ENCODE data around the gene NUP43.

- TF ChIP-seq POLR2A (IDR thresholded peaks at IDR 0.05) (no peak), CTCF (IDR thresholded peaks at IDR 0.05) (no peak)
Observed at GRCh38 chr6:149755300-149756260, 9.3 kb upstream of the NUP43 start.

Measured in lower leg skin (tissue), 3 donors.